ENCODE data around the gene SRP68. TPM values are rescaled to one million over a fixed set of nuclear protein-coding genes. Genes with fewer than 3 reads are reported as not detected.

SRP68 gene
- total RNA-seq, 4 donors from 2014 or later = 32.2 to 43.4 (median 32.6) TPM

GRCh38 chr17:76032073-76032779, 40.1 kb downstream of the SRP68 start:
- peaks cover 0 to 24% (median 1%) of the 10 kb centered on the region in 4 donors for H3K4me1 ChIP-seq

GRCh38 chr17:76027159-76027839, 45.0 kb downstream of the SRP68 start, which contains the start of gene EVPL:
Gene EVPL, minus strand, starts transcription at chr17:76027306. Its CDS starts 108 bp downstream, at chr17:76027198.
- peak within 1 kb of the TSS in 3 of 4 donors; percentile 21 to 61 (median 54) for H3K4me3 ChIP-seq
- peak in 2 of 3 donors; percentile 87 to 91 for DNase-seq
- no peaks in the 10 kb centered on the region for H3K9me3 ChIP-seq
- no peaks in the 10 kb centered on the region for H3K27me3 ChIP-seq
- peak within 1 kb of the TSS in 3 of 4 donors; percentile 69 to 93 (median 89) for H3K27ac ChIP-seq
- H3K36me3 ChIP-seq = no peaks in the 10 kb centered on the region
- TF ChIP-seq POLR2A (IDR thresholded peaks at IDR 0.05) (peak; percentile 65 to 84), CTCF (IDR thresholded peaks at IDR 0.05) (no peak)
- H3K4me1 ChIP-seq = peaks cover 0 to 29% (median 1%) of the 10 kb centered on the region in 4 donors

More at GRCh38 chr17:76032073-76032779, 40.1 kb downstream of the SRP68 start:
- Histone ChIP-seq H3K9me3 (no peaks in the 10 kb centered on the region), H3K27ac (peak overlapping the region in 1 of 4 donors; percentile 2), H3K4me3 (no peak overlapping the region), H3K27me3 (no peaks in the 10 kb centered on the region), H3K36me3 (no peaks in the 10 kb centered on the region)
- no peak for TF ChIP-seq POLR2A (IDR thresholded peaks at IDR 0.05)
- TF ChIP-seq CTCF (IDR thresholded peaks at IDR 0.05) = peak in 3 of 6 experiments; percentile 30 to 46 (median 40)
- no peak for DNase-seq

GRCh38 chr17:76026714-76027158, 45.6 kb downstream of the SRP68 start:
- Histone ChIP-seq H3K4me3 (peak overlapping the region in 3 of 4 donors; percentile 21 to 61 (median 54)), H3K4me1 (peaks cover 0 to 25% (median 1%) of the 10 kb centered on the region in 4 donors), H3K27me3 (no peaks in the 10 kb centered on the region), H3K9me3 (no peaks in the 10 kb centered on the region), H3K36me3 (no peaks in the 10 kb centered on the region), H3K27ac (peak overlapping the region in 3 of 4 donors; percentile 69 to 93 (median 89))
- TF ChIP-seq CTCF (IDR thresholded peaks at IDR 0.05) (peak in 1 of 6 experiments; percentile 26), POLR2A (IDR thresholded peaks at IDR 0.05) (no peak)
- DNase-seq = peak in 1 of 3 donors; percentile 81

GRCh38 chr17:76025294-76025693, 47.0 kb downstream of the SRP68 start:
- no peaks in the 10 kb centered on the region for H3K9me3 ChIP-seq
- TF ChIP-seq POLR2A (IDR thresholded peaks at IDR 0.05) (no peak), CTCF (IDR thresholded peaks at IDR 0.05) (no peak)
- peak overlapping the region in 2 of 4 donors; percentile 10 to 54 for H3K4me3 ChIP-seq
- H3K27ac ChIP-seq = no peak overlapping the region
- H3K36me3 ChIP-seq = no peaks in the 10 kb centered on the region
- peaks cover 0 to 25% (median 1%) of the 10 kb centered on the region in 4 donors for H3K4me1 ChIP-seq
- no peak for DNase-seq
- H3K27me3 ChIP-seq = no peaks in the 10 kb centered on the region

GRCh38 chr17:76024353-76024752, 48.0 kb downstream of the SRP68 start:
- no peak for DNase-seq
- peaks cover 0 to 22% (median under 1%) of the 10 kb centered on the region in 4 donors for H3K4me1 ChIP-seq
- H3K27ac ChIP-seq = peak overlapping the region in 1 of 4 donors; percentile 25
- no peak for TF ChIP-seq POLR2A (IDR thresholded peaks at IDR 0.05)
- TF ChIP-seq CTCF (IDR thresholded peaks at IDR 0.05) = no peak
- H3K36me3 ChIP-seq = peaks cover 0 to 2% (median 0%) of the 10 kb centered on the region in 3 donors
- H3K27me3 ChIP-seq = no peaks in the 10 kb centered on the region
- H3K4me3 ChIP-seq = no peak overlapping the region
- H3K9me3 ChIP-seq = no peaks in the 10 kb centered on the region

Data from Peyer's patch (tissue), 4 donors.